GM19328 (cell line): ENCODE measurements around the gene HNRNPH2.

ENCODE experiments used
- ATAC-seq: cut with Tn5 transposase; IDR thresholded peaks from one replicate; pipeline ENCODE4 v1.9.1; 2021; ENCODE audit warnings: mild to moderate bottlenecking, moderate library complexity; ENCODE audit not compliant: unreplicated experiment

The HNRNPH2 gene

GRCh38 chrX:101450961-101451360 lies 42.9 kb downstream of the HNRNPH2 start:
- ATAC-seq: no peak

- ATAC-seq: no peak
Measured at GRCh38 chrX:101452056-101452455, 44.0 kb downstream of the HNRNPH2 start.

DNA sequence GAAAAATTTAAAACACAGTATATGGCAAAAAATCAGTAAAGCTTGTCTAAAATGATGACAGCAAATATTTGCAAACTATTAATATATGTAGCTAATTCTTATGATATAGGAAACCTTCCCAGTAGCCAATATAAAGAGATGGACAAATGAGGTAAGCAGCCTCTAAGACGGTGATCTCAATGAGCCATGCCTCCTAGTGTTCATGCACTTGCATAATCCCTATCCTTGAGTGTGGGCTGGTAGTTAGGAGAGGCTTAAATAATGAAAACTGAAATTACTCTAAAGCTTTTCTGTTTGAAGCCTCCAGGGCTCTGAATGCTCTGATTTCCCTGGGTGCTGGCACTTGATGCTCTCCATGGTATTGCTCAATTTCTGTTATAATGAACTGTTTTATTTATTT lies 52.6 kb downstream of the HNRNPH2 start:
- no peak for ATAC-seq

- ATAC-seq: no peak
Measured at GRCh38 chrX:101462892-101463291, 54.9 kb downstream of the HNRNPH2 start.
